GM19438 (cell line): Measurements from ENCODE around the gene ZNF407.
A peak's percentile ranks its signal among the peaks of the same experiment; 100 is the strongest.
"Not testable (repeated sequence)": the region's sequence is repeated elsewhere in the genome, so short reads cannot be mapped to it uniquely, and the experiment has no call there.

Experiments
- ATAC-seq: cut with Tn5 transposase; IDR thresholded peaks from one replicate; pipeline ENCODE4 v1.9.1; 2021; ENCODE audit warnings: low read depth; ENCODE audit not compliant: unreplicated experiment

ZNF407 gene

GRCh38 chr18:74597662-74598349 lies at the start of gene ZNF407:
TSS of gene ZNF407 (plus strand) at chr18:74597870. CDS start at chr18:74631020, 33,150 bp downstream.
- peak; percentile 70 for ATAC-seq

GRCh38 chr18:74549591-74550104 lies 48.0 kb upstream of the ZNF407 start:
- ATAC-seq, result no peak

GRCh38 chr18:74550886-74551285 lies 46.8 kb upstream of the ZNF407 start:
- ATAC-seq, result no peak

- no peak for ATAC-seq
Measured at GRCh38 chr18:74551452-74551851, 46.2 kb upstream of the ZNF407 start.

GRCh38 chr18:74551936-74552555 lies 45.6 kb upstream of the ZNF407 start:
- peak; percentile 98 for ATAC-seq

- no peak for ATAC-seq
Measured at GRCh38 chr18:74556126-74556525, 41.5 kb upstream of the ZNF407 start.

GRCh38 chr18:74558096-74558495 lies 39.6 kb upstream of the ZNF407 start:
- no peak for ATAC-seq

- no peak for ATAC-seq
Measured at GRCh38 chr18:74562131-74562730, 35.4 kb upstream of the ZNF407 start.

- no peak for ATAC-seq
Measured at GRCh38 chr18:74562775-74563174, 34.9 kb upstream of the ZNF407 start.

- ATAC-seq, result no peak
Measured at GRCh38 chr18:74563999-74564398, 33.7 kb upstream of the ZNF407 start.

- not testable (repeated sequence) for ATAC-seq
Measured at GRCh38 chr18:74565164-74565563, 32.5 kb upstream of the ZNF407 start.

- ATAC-seq, result not testable (repeated sequence)
Measured at GRCh38 chr18:74565993-74566392, 31.7 kb upstream of the ZNF407 start.

- no peak for ATAC-seq
Measured at GRCh38 chr18:74567822-74568221, 29.8 kb upstream of the ZNF407 start.

- no peak for ATAC-seq
Measured at GRCh38 chr18:74569401-74569800, 28.3 kb upstream of the ZNF407 start.

- no peak for ATAC-seq
Measured at GRCh38 chr18:74570266-74570665, 27.4 kb upstream of the ZNF407 start.

- ATAC-seq, result no peak
Measured at GRCh38 chr18:74571895-74572680, 25.6 kb upstream of the ZNF407 start.

GRCh38 chr18:74573053-74573452 lies 24.6 kb upstream of the ZNF407 start:
- ATAC-seq, result no peak

GRCh38 chr18:74574916-74575315 lies 22.8 kb upstream of the ZNF407 start:
- no peak for ATAC-seq

- no peak for ATAC-seq
Measured at GRCh38 chr18:74577019-74577418, 20.7 kb upstream of the ZNF407 start.

- no peak for ATAC-seq
Measured at GRCh38 chr18:74579496-74580065, 18.1 kb upstream of the ZNF407 start.

GRCh38 chr18:74582642-74583041 lies 15.0 kb upstream of the ZNF407 start:
- ATAC-seq, result no peak
